NCI-H226 (cell line): ENCODE results near the gene SYN1.

ENCODE experiments used
- DNase-seq: peaks from one replicate; pipeline ENCODE4 v3.0.0-alpha.2; 2015

Gene SYN1

GRCh38 chrX:47571215-47571614 is 48.4 kb downstream of the SYN1 start:
- no peak for DNase-seq

GRCh38 chrX:47570794-47571193 is 48.9 kb downstream of the SYN1 start:
- no peak for DNase-seq

- no peak for DNase-seq
These were observed 50.9 kb downstream of the SYN1 start for GRCh38 chrX:47568656-47569295.

- DNase-seq: no peak
These were observed 52.8 kb downstream of the SYN1 start for GRCh38 chrX:47566841-47567240.

- DNase-seq: no peak
These were observed 55.1 kb downstream of the SYN1 start for GRCh38 chrX:47564438-47565085.

- DNase-seq: peak; percentile 73
These were observed 55.8 kb downstream of the SYN1 start for GRCh38 chrX:47563801-47564315.

GRCh38 chrX:47562615-47563243 is 56.9 kb downstream of the SYN1 start:
- DNase-seq: no peak

GRCh38 chrX:47561659-47562151 is 58.0 kb downstream of the SYN1 start:
- no peak for DNase-seq

- peak; percentile 92 for DNase-seq
These were observed 58.6 kb downstream of the SYN1 start, which contains the start of gene ARAF for GRCh38 chrX:47560934-47561658. TSS of gene ARAF (plus strand) at chrX:47561205. CDS start at chrX:47562968, 1,763 bp downstream.

- DNase-seq: no peak
These were observed 59.3 kb downstream of the SYN1 start for GRCh38 chrX:47560179-47560933.

- DNase-seq: no peak
These were observed 61.2 kb downstream of the SYN1 start for GRCh38 chrX:47558436-47558835.

- peak; percentile 83 for DNase-seq
These were observed 63.5 kb downstream of the SYN1 start for GRCh38 chrX:47556045-47556623.

- DNase-seq: no peak
These were observed 76.2 kb downstream of the SYN1 start for GRCh38 chrX:47543496-47543895.

GRCh38 chrX:47540754-47541538 is 78.7 kb downstream of the SYN1 start:
- peak; percentile 81 for DNase-seq

GRCh38 chrX:47539860-47540259 is 79.8 kb downstream of the SYN1 start:
- no peak for DNase-seq

GRCh38 chrX:47530049-47530448 is 89.6 kb downstream of the SYN1 start:
- DNase-seq: no peak

- no peak for DNase-seq
These were observed 90.1 kb downstream of the SYN1 start for GRCh38 chrX:47529548-47529947.

- no peak for DNase-seq
These were observed 95.9 kb downstream of the SYN1 start for GRCh38 chrX:47523713-47524166.

GRCh38 chrX:47523297-47523696 is 96.4 kb downstream of the SYN1 start:
- peak; percentile 31 for DNase-seq
